ENCODE results near the gene UBXN10.

GRCh38 chr1:20154301-20154831 lies 31.5 kb upstream of the UBXN10 start:
- TF ChIP-seq EZH2phosphoT487 (IDR thresholded peaks at IDR 0.05; ENCODE audit: borderline replicate concordance, low read depth, low read length) (no peak), CTCF (conservative IDR thresholded peaks at IDR 0.05; ENCODE audit: low read length) (no peak)
